ENCODE results near the gene FRMPD2.

Gene FRMPD2

DNA sequence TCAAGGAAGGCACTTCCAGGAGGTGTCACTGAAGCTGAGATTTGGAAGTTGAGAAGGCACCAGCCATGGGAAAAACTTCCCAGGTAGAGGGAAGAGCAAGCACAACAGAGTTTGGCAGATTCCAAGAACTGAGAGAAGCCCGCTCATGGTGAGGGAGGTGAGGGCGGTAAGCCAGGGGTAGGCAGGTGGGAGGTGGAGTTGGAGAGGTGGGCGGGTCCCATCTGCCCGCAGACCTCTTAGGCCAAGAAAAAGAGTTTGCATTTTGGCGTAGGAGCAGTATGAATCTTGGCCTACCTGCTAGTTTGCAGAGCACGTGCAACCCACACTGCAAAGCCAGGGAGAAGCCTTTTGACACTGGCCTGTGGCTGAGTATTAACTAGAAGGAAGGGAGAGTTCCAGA, 18.8 kb downstream of the FRMPD2 start:
- Histone ChIP-seq H3K23ac (ENCODE audit: low read depth, low read length, poor library complexity) (no peak overlapping the region), H4K91ac (ENCODE audit: low read depth, low read length, poor library complexity) (no peak overlapping the region), H4K8ac (ENCODE audit: low read depth, low read length) (no peak overlapping the region), H2BK120ac (ENCODE audit: low read depth, low read length) (no peak overlapping the region), H3K79me1 (ENCODE audit: low read depth, low read length) (no peaks in the 10 kb centered on the region), H3K4me1 (ENCODE audit: control insufficient read depth in 2 of 2, insufficient read depth in 1 of 2, low read depth in 1 of 2, low read length in 2 of 2) (peaks cover 5 to 11% of the 10 kb centered on the region in 2 donors), H3K18ac (ENCODE audit: low read length) (peak overlapping the region; percentile 23), H2AK5ac (ENCODE audit: low read depth, low read length) (no peak overlapping the region), H3K4ac (ENCODE audit: low read length) (no peak overlapping the region), H2BK15ac (ENCODE audit: low read length) (no peak overlapping the region), H3K27ac (replicated peaks; ENCODE audit: low read length) (no peak overlapping the region), H2AFZ (ENCODE audit: low read length) (no peak overlapping the region), H3K4me3 (ENCODE audit: low read length in 2 of 2) (no peak overlapping the region), H3K14ac (ENCODE audit: low read length) (no peak overlapping the region), H3K9me3 (replicated peaks in 1 of 2; ENCODE audit: control insufficient read depth in 2 of 2, insufficient read depth in 1 of 2, low read depth in 1 of 2, low read length in 2 of 2) (peaks cover 0 to 4% of the 10 kb centered on the region in 2 donors), H3K4me2 (ENCODE audit: insufficient read depth, low read length, poor library complexity, severe bottlenecking) (no peak overlapping the region), H3K9ac (ENCODE audit: low read depth, low read length, poor library complexity) (no peak overlapping the region), H3K36me3 (replicated peaks in 1 of 2; ENCODE audit: control insufficient read depth in 2 of 2, insufficient read depth in 2 of 2, low read length in 2 of 2) (no peaks in the 10 kb centered on the region), H2BK12ac (ENCODE audit: low read length) (no peak overlapping the region), H2BK5ac (ENCODE audit: low read length) (no peak overlapping the region), H3K27me3 (ENCODE audit: control insufficient read depth in 3 of 3, insufficient read depth in 3 of 3, low read depth in 1 of 3, low read length in 3 of 3) (peaks cover 0 to 3% (median 0%) of the 10 kb centered on the region in 3 experiments)
- no peak for DNase-seq (ENCODE audit: low spot score)
- no CpG with 5 or more reads among the region's 6 CpGs for WGBS, 2 donors (ENCODE audit: extremely low coverage in 2 of 2, insufficient read length in 2 of 2, insufficient replicate concordance in 1 of 2)

DNA sequence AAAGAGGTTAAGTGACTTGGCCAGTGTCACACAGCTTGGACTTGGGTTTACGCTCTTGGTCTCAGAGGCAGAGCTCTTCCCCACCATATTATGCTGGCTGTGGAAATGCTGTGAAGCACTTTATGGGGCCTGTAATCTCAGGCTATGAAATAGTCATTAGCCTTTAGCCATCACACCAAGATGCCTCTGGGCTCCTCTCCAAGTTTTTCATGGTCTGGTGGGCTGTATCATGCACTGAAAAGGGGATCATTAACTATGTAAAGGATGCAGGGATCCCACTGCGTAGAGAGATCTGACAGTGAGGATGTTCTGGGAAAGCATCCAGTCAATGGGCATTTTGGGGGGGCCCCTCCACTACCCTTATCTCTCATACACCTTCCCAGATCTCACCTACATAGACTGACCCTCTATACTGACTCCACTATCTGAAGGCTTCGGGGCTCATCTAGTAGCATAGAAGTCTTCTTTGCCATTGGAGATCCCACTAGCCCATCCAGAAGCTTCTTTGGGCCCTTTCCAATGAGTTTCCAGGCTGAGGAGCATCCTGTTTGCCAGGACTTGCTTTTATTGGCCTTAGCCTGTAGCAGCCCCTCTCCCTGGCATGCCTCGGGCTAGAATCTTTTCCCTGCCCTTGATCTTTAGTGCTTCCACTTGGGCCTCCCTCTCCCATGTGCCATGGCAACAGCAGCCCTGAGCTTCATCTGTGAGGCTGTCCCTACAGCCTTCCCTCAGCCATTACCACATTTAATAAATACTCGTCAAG, 19.6 kb downstream of the FRMPD2 start:
- Histone ChIP-seq H3K23ac (ENCODE audit: low read depth, low read length, poor library complexity) (no peak overlapping the region), H3K4me3 (ENCODE audit: low read length in 2 of 2) (no peak overlapping the region), H4K8ac (ENCODE audit: low read depth, low read length) (no peak overlapping the region), H3K36me3 (replicated peaks in 1 of 2; ENCODE audit: control insufficient read depth in 2 of 2, insufficient read depth in 2 of 2, low read length in 2 of 2) (no peaks in the 10 kb centered on the region), H3K27ac (replicated peaks; ENCODE audit: low read length) (no peak overlapping the region), H3K9ac (ENCODE audit: low read depth, low read length, poor library complexity) (no peak overlapping the region), H2BK12ac (ENCODE audit: low read length) (no peak overlapping the region), H3K79me1 (ENCODE audit: low read depth, low read length) (no peaks in the 10 kb centered on the region), H3K9me3 (replicated peaks in 1 of 2; ENCODE audit: control insufficient read depth in 2 of 2, insufficient read depth in 1 of 2, low read depth in 1 of 2, low read length in 2 of 2) (peaks cover 0 to 2% of the 10 kb centered on the region in 2 donors), H3K27me3 (ENCODE audit: control insufficient read depth in 3 of 3, insufficient read depth in 3 of 3, low read depth in 1 of 3, low read length in 3 of 3) (peaks cover 0 to 3% (median 0%) of the 10 kb centered on the region in 3 experiments), H4K91ac (ENCODE audit: low read depth, low read length, poor library complexity) (no peak overlapping the region), H2BK5ac (ENCODE audit: low read length) (no peak overlapping the region), H3K4ac (ENCODE audit: low read length) (no peak overlapping the region), H2AK5ac (ENCODE audit: low read depth, low read length) (no peak overlapping the region), H3K4me1 (ENCODE audit: control insufficient read depth in 2 of 2, insufficient read depth in 1 of 2, low read depth in 1 of 2, low read length in 2 of 2) (peaks cover 5 to 11% of the 10 kb centered on the region in 2 donors), H2BK120ac (ENCODE audit: low read depth, low read length) (no peak overlapping the region), H2BK15ac (ENCODE audit: low read length) (no peak overlapping the region), H2AFZ (ENCODE audit: low read length) (no peak overlapping the region), H3K4me2 (ENCODE audit: insufficient read depth, low read length, poor library complexity, severe bottlenecking) (no peak overlapping the region), H3K18ac (ENCODE audit: low read length) (no peak overlapping the region), H3K14ac (ENCODE audit: low read length) (no peak overlapping the region)
- no CpG with 5 or more reads among the region's 5 CpGs for WGBS, 2 donors (ENCODE audit: extremely low coverage in 2 of 2, insufficient read length in 2 of 2, insufficient replicate concordance in 1 of 2)
- no peak for DNase-seq (ENCODE audit: low spot score)

DNA sequence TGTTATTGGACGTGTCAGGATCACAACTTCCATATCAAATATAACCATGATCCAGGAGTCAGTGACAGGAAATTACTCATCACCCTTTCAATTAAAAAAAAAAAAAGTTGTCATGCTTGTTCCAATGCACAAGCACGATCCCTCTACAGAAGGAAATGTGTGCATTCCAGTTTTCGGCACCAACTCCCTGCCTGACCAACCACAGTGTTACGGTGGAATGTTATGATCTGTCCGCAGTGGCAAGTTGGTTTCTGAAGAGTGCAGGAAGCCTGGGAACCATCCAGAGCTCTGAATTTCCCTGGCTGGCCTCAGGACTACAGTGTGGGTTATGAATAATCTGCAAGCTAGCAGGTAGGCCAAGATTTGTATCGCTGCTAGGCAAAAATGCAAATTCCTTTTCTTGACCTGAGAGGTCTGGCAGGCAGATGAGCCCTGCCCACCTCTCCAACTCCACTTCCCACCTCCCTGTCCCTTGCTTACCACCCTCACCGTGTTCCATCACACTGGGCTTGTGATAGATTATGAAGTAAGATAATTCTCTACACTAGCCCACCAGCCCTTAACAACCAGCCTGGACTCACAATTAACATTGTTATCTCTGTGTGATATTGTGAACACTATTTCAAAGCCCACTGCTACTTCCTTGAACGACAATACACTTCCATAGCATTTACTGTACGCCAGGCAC, 20.4 kb downstream of the FRMPD2 start:
- H2AK5ac ChIP-seq (ENCODE audit: low read depth, low read length) = no peak overlapping the region
- H3K4me1 ChIP-seq (ENCODE audit: control insufficient read depth in 2 of 2, insufficient read depth in 1 of 2, low read depth in 1 of 2, low read length in 2 of 2) = peaks cover 5 to 11% of the 10 kb centered on the region in 2 donors
- H2BK5ac ChIP-seq (ENCODE audit: low read length) = no peak overlapping the region
- no peak overlapping the region for H2BK12ac ChIP-seq (ENCODE audit: low read length)
- no CpG with 5 or more reads among the region's 9 CpGs for WGBS, 2 donors (ENCODE audit: extremely low coverage in 2 of 2, insufficient read length in 2 of 2, insufficient replicate concordance in 1 of 2)
- no peak overlapping the region for H3K4me2 ChIP-seq (ENCODE audit: insufficient read depth, low read length, poor library complexity, severe bottlenecking)
- no peak overlapping the region for H3K4ac ChIP-seq (ENCODE audit: low read length)
- no peak overlapping the region for H3K27ac ChIP-seq (replicated peaks; ENCODE audit: low read length)
- H3K23ac ChIP-seq (ENCODE audit: low read depth, low read length, poor library complexity) = no peak overlapping the region
- H3K4me3 ChIP-seq (ENCODE audit: low read length in 2 of 2) = no peak overlapping the region
- H2BK15ac ChIP-seq (ENCODE audit: low read length) = no peak overlapping the region
- DNase-seq (ENCODE audit: low spot score) = no peak
- H3K18ac ChIP-seq (ENCODE audit: low read length) = no peak overlapping the region
- no peak overlapping the region for H3K9ac ChIP-seq (ENCODE audit: low read depth, low read length, poor library complexity)
- H3K9me3 ChIP-seq (replicated peaks in 1 of 2; ENCODE audit: control insufficient read depth in 2 of 2, insufficient read depth in 1 of 2, low read depth in 1 of 2, low read length in 2 of 2) = peaks cover 0 to 2% of the 10 kb centered on the region in 2 donors
- H2BK120ac ChIP-seq (ENCODE audit: low read depth, low read length) = no peak overlapping the region
- H4K91ac ChIP-seq (ENCODE audit: low read depth, low read length, poor library complexity) = no peak overlapping the region
- no peak overlapping the region for H2AFZ ChIP-seq (ENCODE audit: low read length)
- H3K27me3 ChIP-seq (ENCODE audit: control insufficient read depth in 3 of 3, insufficient read depth in 3 of 3, low read depth in 1 of 3, low read length in 3 of 3) = peaks cover 0 to 3% (median 0%) of the 10 kb centered on the region in 3 experiments
- no peak overlapping the region for H3K14ac ChIP-seq (ENCODE audit: low read length)
- H3K36me3 ChIP-seq (replicated peaks in 1 of 2; ENCODE audit: control insufficient read depth in 2 of 2, insufficient read depth in 2 of 2, low read length in 2 of 2) = no peaks in the 10 kb centered on the region
- no peak overlapping the region for H4K8ac ChIP-seq (ENCODE audit: low read depth, low read length)
- H3K79me1 ChIP-seq (ENCODE audit: low read depth, low read length) = no peaks in the 10 kb centered on the region

DNA sequence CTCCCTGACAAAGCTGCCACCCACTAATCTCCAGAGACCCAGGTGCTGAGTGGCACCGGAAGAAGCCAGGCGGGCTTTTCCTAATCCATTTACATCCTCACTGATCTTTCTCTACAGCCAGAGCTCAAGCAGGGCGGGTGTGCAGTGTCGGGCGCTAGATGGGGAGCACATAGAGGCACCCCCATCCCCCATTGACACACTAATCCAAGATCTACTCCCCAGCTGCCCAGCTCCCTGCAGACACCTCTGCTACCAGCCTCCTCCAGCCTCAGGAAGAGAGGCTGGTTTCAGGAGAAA, 22.2 kb downstream of the FRMPD2 start:
- Histone ChIP-seq H3K9me3 (replicated peaks in 1 of 2; ENCODE audit: control insufficient read depth in 2 of 2, insufficient read depth in 1 of 2, low read depth in 1 of 2, low read length in 2 of 2) (peaks cover 0 to 2% of the 10 kb centered on the region in 2 donors), H4K91ac (ENCODE audit: low read depth, low read length, poor library complexity) (no peak overlapping the region), H3K9ac (ENCODE audit: low read depth, low read length, poor library complexity) (no peak overlapping the region), H3K14ac (ENCODE audit: low read length) (no peak overlapping the region), H3K36me3 (replicated peaks in 1 of 2; ENCODE audit: control insufficient read depth in 2 of 2, insufficient read depth in 2 of 2, low read length in 2 of 2) (no peaks in the 10 kb centered on the region), H3K79me1 (ENCODE audit: low read depth, low read length) (no peaks in the 10 kb centered on the region), H2AK5ac (ENCODE audit: low read depth, low read length) (peak overlapping the region; percentile 47), H3K27me3 (ENCODE audit: control insufficient read depth in 3 of 3, insufficient read depth in 3 of 3, low read depth in 1 of 3, low read length in 3 of 3) (peaks cover 0 to 3% (median 0%) of the 10 kb centered on the region in 3 experiments), H2AFZ (ENCODE audit: low read length) (peak overlapping the region; percentile 82), H2BK5ac (ENCODE audit: low read length) (no peak overlapping the region), H3K4me1 (ENCODE audit: control insufficient read depth in 2 of 2, insufficient read depth in 1 of 2, low read depth in 1 of 2, low read length in 2 of 2) (peaks cover 5 to 11% of the 10 kb centered on the region in 2 donors), H3K18ac (ENCODE audit: low read length) (no peak overlapping the region), H2BK120ac (ENCODE audit: low read depth, low read length) (no peak overlapping the region), H2BK12ac (ENCODE audit: low read length) (no peak overlapping the region), H3K27ac (replicated peaks; ENCODE audit: low read length) (no peak overlapping the region), H3K4me3 (ENCODE audit: low read length in 2 of 2) (no peak overlapping the region), H3K23ac (ENCODE audit: low read depth, low read length, poor library complexity) (no peak overlapping the region), H3K4me2 (ENCODE audit: insufficient read depth, low read length, poor library complexity, severe bottlenecking) (no peak overlapping the region), H2BK15ac (ENCODE audit: low read length) (no peak overlapping the region), H4K8ac (ENCODE audit: low read depth, low read length) (no peak overlapping the region), H3K4ac (ENCODE audit: low read length) (no peak overlapping the region)
- WGBS, 2 donors (ENCODE audit: extremely low coverage in 2 of 2, insufficient read length in 2 of 2, insufficient replicate concordance in 1 of 2) = no CpG with 5 or more reads among the region's 5 CpGs
- no peak for DNase-seq (ENCODE audit: low spot score)

Measured in neuronal stem cell (in vitro differentiated cells).